Lower leg skin (tissue), 3 donors: ENCODE results near the gene PCDH9.

ENCODE experiments used
- POLR2A ChIP-seq, 2 donors: fragments of 450-650 bp; IDR thresholded peaks; one replicate each; pipeline ENCODE4 v1.6.1; 2016 to 2017; ENCODE audit warnings: antibody characterized with exemption in 2 of 2, mild to moderate bottlenecking in 1 of 2, moderate library complexity in 1 of 2
- TF ChIP-seq, protein P1 (sequence below), 3 donors: fragments of 450-650 bp; IDR thresholded peaks; one replicate each; pipeline ENCODE4 v1.5.1; 2016; ENCODE audit warnings: antibody characterized with exemption in 3 of 3, mild to moderate bottlenecking in 3 of 3, moderate library complexity in 2 of 3

DNA sequence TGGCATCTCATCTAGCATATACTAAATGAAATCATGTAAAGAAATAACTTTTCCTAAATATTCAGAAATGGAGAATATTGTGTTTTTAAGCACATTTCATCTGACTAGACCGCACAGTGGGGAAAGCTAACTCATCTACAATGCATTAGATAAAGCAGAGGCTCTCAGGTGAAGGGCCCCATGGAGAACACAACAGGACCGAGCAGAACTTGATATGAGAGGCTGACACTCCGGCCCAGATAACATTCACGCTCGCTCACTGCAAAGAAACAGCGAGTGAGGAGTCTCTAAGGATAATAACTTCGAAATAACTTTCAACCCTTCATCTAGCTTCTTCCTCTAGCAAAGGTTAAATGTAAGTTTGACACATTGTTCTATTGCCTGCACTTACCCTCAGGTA lies 130.6 kb downstream of the PCDH9 start:
- TF ChIP-seq, protein P1, sequence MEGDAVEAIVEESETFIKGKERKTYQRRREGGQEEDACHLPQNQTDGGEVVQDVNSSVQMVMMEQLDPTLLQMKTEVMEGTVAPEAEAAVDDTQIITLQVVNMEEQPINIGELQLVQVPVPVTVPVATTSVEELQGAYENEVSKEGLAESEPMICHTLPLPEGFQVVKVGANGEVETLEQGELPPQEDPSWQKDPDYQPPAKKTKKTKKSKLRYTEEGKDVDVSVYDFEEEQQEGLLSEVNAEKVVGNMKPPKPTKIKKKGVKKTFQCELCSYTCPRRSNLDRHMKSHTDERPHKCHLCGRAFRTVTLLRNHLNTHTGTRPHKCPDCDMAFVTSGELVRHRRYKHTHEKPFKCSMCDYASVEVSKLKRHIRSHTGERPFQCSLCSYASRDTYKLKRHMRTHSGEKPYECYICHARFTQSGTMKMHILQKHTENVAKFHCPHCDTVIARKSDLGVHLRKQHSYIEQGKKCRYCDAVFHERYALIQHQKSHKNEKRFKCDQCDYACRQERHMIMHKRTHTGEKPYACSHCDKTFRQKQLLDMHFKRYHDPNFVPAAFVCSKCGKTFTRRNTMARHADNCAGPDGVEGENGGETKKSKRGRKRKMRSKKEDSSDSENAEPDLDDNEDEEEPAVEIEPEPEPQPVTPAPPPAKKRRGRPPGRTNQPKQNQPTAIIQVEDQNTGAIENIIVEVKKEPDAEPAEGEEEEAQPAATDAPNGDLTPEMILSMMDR (IDR thresholded peaks at IDR 0.05), result no peak
- TF ChIP-seq POLR2A (IDR thresholded peaks at IDR 0.05), result no peak
